Measurements from ENCODE around the gene HGS. TPM values are rescaled to one million over a fixed set of nuclear protein-coding genes. Genes with fewer than 3 reads are reported as not detected.

Gene HGS
- total and polyA plus RNA-seq, 2 of the 13 experiments (the other 11 are each of a cell fraction or from before 2014, with no cell fraction given) = 73.3 to 78.1 TPM

- TF ChIP-seq NR2F2 (IDR thresholded peaks at IDR 0.05; ENCODE audit: borderline replicate concordance, low read depth) (no peak), ZNF354B (CRISPR knock-in tag; IDR thresholded peaks at IDR 0.05) (no peak), HMG20A (CRISPR knock-in tag; IDR thresholded peaks at IDR 0.05; ENCODE audit: borderline replicate concordance) (0 out of 2 replicates have a peak, but pooled peaks have one; percentile 16), HNRNPLL (IDR thresholded peaks at IDR 0.05; ENCODE audit: low read depth, low read length, poor library complexity, severe bottlenecking) (no peak), ELF1 (CRISPR knock-in tag; IDR thresholded peaks at IDR 0.05) (0 out of 2 replicates have a peak, but pooled peaks have one; percentile 10), SAP130 (CRISPR knock-in tag; IDR thresholded peaks at IDR 0.05; ENCODE audit: low read depth) (peak; percentile 67), ELF3 (CRISPR knock-in tag; IDR thresholded peaks at IDR 0.05) (peak; percentile 40; the same call in 1 of the 2 replicates), TRIM22 (IDR thresholded peaks at IDR 0.05) (no peak), ZNF232 (CRISPR knock-in tag; IDR thresholded peaks at IDR 0.05; ENCODE audit: borderline replicate concordance) (peak; percentile 59; the same call in 1 of the 2 replicates), FOXC1 (CRISPR knock-in tag; IDR thresholded peaks at IDR 0.05; ENCODE audit: borderline replicate concordance) (no peak), ZNF879 (CRISPR knock-in tag; IDR thresholded peaks at IDR 0.05) (0 out of 2 replicates have a peak, but pooled peaks have one; percentile 47), ZBTB4 (CRISPR knock-in tag; IDR thresholded peaks at IDR 0.05; ENCODE audit: borderline replicate concordance) (no peak), MXI1 (IDR thresholded peaks at IDR 0.05; ENCODE audit: borderline replicate concordance, low read depth, low read length) (no peak), MTF2 (CRISPR knock-in tag; IDR thresholded peaks at IDR 0.05; ENCODE audit: borderline replicate concordance) (no peak), MAFG (CRISPR knock-in tag; IDR thresholded peaks at IDR 0.05) (no peak), ZNF460 (CRISPR knock-in tag; IDR thresholded peaks at IDR 0.05; ENCODE audit: borderline replicate concordance) (no peak), CBX1 (IDR thresholded peaks at IDR 0.05; ENCODE audit: low read depth) (no peak), SMAD3 (CRISPR knock-in tag; IDR thresholded peaks at IDR 0.05) (0 out of 2 replicates have a peak, but pooled peaks have one; percentile 24), TBL1XR1 (IDR thresholded peaks at IDR 0.05; ENCODE audit: borderline replicate concordance, low read length, partially characterized antibody) (no peak), POLR2G (IDR thresholded peaks at IDR 0.05; ENCODE audit: low read depth, low read length) (no peak), ZFP91 (CRISPR knock-in tag; IDR thresholded peaks at IDR 0.05; ENCODE audit: borderline replicate concordance) (peak; percentile 50; the same call in 1 of the 2 replicates), SMAD1 (CRISPR knock-in tag; IDR thresholded peaks at IDR 0.05; ENCODE audit: borderline replicate concordance, low read depth) (no peak), ZNF598 (CRISPR knock-in tag; IDR thresholded peaks at IDR 0.05; ENCODE audit: borderline replicate concordance) (0 out of 2 replicates have a peak, but pooled peaks have one; percentile 24), MIER2 (CRISPR knock-in tag; IDR thresholded peaks at IDR 0.05) (0 out of 2 replicates have a peak, but pooled peaks have one; percentile 21), ZNF430 (CRISPR knock-in tag; IDR thresholded peaks at IDR 0.05) (0 out of 2 replicates have a peak, but pooled peaks have one; percentile 61)
These were observed 28.3 kb upstream of the HGS start (continued) for GRCh38 chr17:81655378-81656117.
